NT2/D1 (cell line): ENCODE measurements around the gene ZNF366.

Source experiments
- DNase-seq: peaks from one replicate; pipeline ENCODE4 v3.0.0-alpha.2; 2011; ENCODE audit warnings: low read depth, low spot score
- H3K27me3 ChIP-seq: 2 replicates; pipeline ENCODE4 v1.6.0; 2011; ENCODE audit warnings: mild to moderate bottlenecking; ENCODE audit not compliant: insufficient read length, insufficient read depth
- H3K36me3 ChIP-seq: 2 replicates; pipeline ENCODE4 v1.6.1; 2011; ENCODE audit warnings: mild to moderate bottlenecking, low read length, mixed read lengths; ENCODE audit not compliant: insufficient read depth, insufficient read length
- H3K4me1 ChIP-seq: 2 replicates; pipeline ENCODE4 v1.5.1; 2011; ENCODE audit not compliant: insufficient read depth, insufficient read length
- H3K4me3 ChIP-seq: 2 replicates; pipeline ENCODE4 v1.5.1; 2011; ENCODE audit warnings: low read depth; ENCODE audit not compliant: insufficient read length
- H3K9ac ChIP-seq: 2 replicates; pipeline ENCODE4 v1.6.0; 2011; ENCODE audit warnings: low read depth; ENCODE audit not compliant: insufficient read length
- H3K9me3 ChIP-seq: 2 replicates; pipeline ENCODE4 v1.5.1; 2011; ENCODE audit warnings: mild to moderate bottlenecking, low read length; ENCODE audit not compliant: insufficient read depth
- SUZ12 ChIP-seq: IDR thresholded peaks from 2 replicates; pipeline ENCODE4 v1.6.1; 2011; ENCODE audit not compliant: insufficient read length, insufficient read depth; ENCODE audit errors: extremely low read depth
- YY1 ChIP-seq: IDR thresholded peaks from 2 replicates; pipeline ENCODE4 v1.6.1; 2011; ENCODE audit not compliant: insufficient read length, insufficient read depth
- ZNF274 ChIP-seq: IDR thresholded peaks from 2 replicates; pipeline ENCODE4 v1.6.1; 2011; ENCODE audit warnings: mild to moderate bottlenecking, low read depth, low read length

The ZNF366 gene

GRCh38 chr5:72472666-72473422, 34.4 kb downstream of the ZNF366 start:
- no peaks in the 10 kb centered on the region for H3K27me3 ChIP-seq
- H3K9me3 ChIP-seq = no peaks in the 10 kb centered on the region
- no peak for TF ChIP-seq YY1
- TF ChIP-seq ZNF274 = no peak
- no peak for TF ChIP-seq SUZ12
- no peaks in the 10 kb centered on the region for H3K4me1 ChIP-seq
- no peak overlapping the region for H3K4me3 ChIP-seq
- DNase-seq = no peak
- no peak overlapping the region for H3K9ac ChIP-seq
- no peaks in the 10 kb centered on the region for H3K36me3 ChIP-seq

- Histone ChIP-seq H3K4me3 (no peak overlapping the region), H3K9me3 (no peaks in the 10 kb centered on the region), H3K36me3 (no peaks in the 10 kb centered on the region), H3K4me1 (no peaks in the 10 kb centered on the region), H3K9ac (no peak overlapping the region), H3K27me3 (no peaks in the 10 kb centered on the region)
- no peak for TF ChIP-seq ZNF274
- no peak for TF ChIP-seq YY1
- no peak for TF ChIP-seq SUZ12
- DNase-seq = no peak
These were observed 35.2 kb downstream of the ZNF366 start for GRCh38 chr5:72472031-72472430.

GRCh38 chr5:72470826-72471225, 36.4 kb downstream of the ZNF366 start:
- no peaks in the 10 kb centered on the region for H3K36me3 ChIP-seq
- no peak for DNase-seq
- H3K9ac ChIP-seq = no peak overlapping the region
- no peaks in the 10 kb centered on the region for H3K27me3 ChIP-seq
- TF ChIP-seq YY1 (no peak), ZNF274 (no peak), SUZ12 (no peak)
- no peaks in the 10 kb centered on the region for H3K4me1 ChIP-seq
- H3K9me3 ChIP-seq = no peaks in the 10 kb centered on the region
- H3K4me3 ChIP-seq = no peak overlapping the region

- no peaks in the 10 kb centered on the region for H3K27me3 ChIP-seq
- DNase-seq = no peak
- no peak overlapping the region for H3K4me3 ChIP-seq
- H3K36me3 ChIP-seq = no peaks in the 10 kb centered on the region
- H3K9me3 ChIP-seq = no peaks in the 10 kb centered on the region
- H3K4me1 ChIP-seq = no peaks in the 10 kb centered on the region
- H3K9ac ChIP-seq = no peak overlapping the region
- TF ChIP-seq ZNF274 (no peak), YY1 (no peak), SUZ12 (no peak)
These were observed 38.6 kb downstream of the ZNF366 start for GRCh38 chr5:72468606-72469005.

- Histone ChIP-seq H3K27me3 (no peaks in the 10 kb centered on the region), H3K36me3 (no peaks in the 10 kb centered on the region), H3K4me1 (no peaks in the 10 kb centered on the region), H3K9me3 (no peaks in the 10 kb centered on the region), H3K9ac (no peak overlapping the region), H3K4me3 (no peak overlapping the region)
- no peak for DNase-seq
- TF ChIP-seq SUZ12 (no peak), ZNF274 (no peak), YY1 (no peak)
These were observed 39.2 kb downstream of the ZNF366 start for GRCh38 chr5:72468024-72468423.

- no peak for TF ChIP-seq YY1
- TF ChIP-seq SUZ12 = no peak
- TF ChIP-seq ZNF274 = no peak
- no peak for DNase-seq
- Histone ChIP-seq H3K4me1 (no peaks in the 10 kb centered on the region), H3K9me3 (no peaks in the 10 kb centered on the region), H3K9ac (no peak overlapping the region), H3K27me3 (no peaks in the 10 kb centered on the region), H3K4me3 (no peak overlapping the region), H3K36me3 (no peaks in the 10 kb centered on the region)
These were observed 39.7 kb downstream of the ZNF366 start for GRCh38 chr5:72467461-72467860.

GRCh38 chr5:72465601-72466563, 41.3 kb downstream of the ZNF366 start:
- Histone ChIP-seq H3K27me3 (no peaks in the 10 kb centered on the region), H3K4me1 (no peaks in the 10 kb centered on the region), H3K9me3 (no peaks in the 10 kb centered on the region), H3K36me3 (no peaks in the 10 kb centered on the region), H3K9ac (no peak overlapping the region), H3K4me3 (no peak overlapping the region)
- TF ChIP-seq ZNF274 = no peak
- TF ChIP-seq YY1 = no peak
- no peak for TF ChIP-seq SUZ12
- no peak for DNase-seq
